T-helper 1 cell treated with Interleukin-12 subunit alpha and Interleukin-12 subunit beta and Interleukin-4 antibody, amounts not matched to agents 30 μg/mL and 1 μg/mL, for 36 hours (primary cell): Measurements from ENCODE around the gene SLC25A33.

Experiments
- H3K27ac Mint-ChIP-seq: one replicate; pipeline ENCODE4 v1.8.0; 2021; ENCODE audit warnings: mild to moderate bottlenecking, mixed read lengths
- H3K27me3 Mint-ChIP-seq: one replicate; pipeline ENCODE4 v1.8.0; 2021; ENCODE audit warnings: low read depth, mixed read lengths
- H3K36me3 Mint-ChIP-seq: one replicate; pipeline ENCODE4 v1.8.0; 2021; ENCODE audit warnings: low read depth, mixed read lengths
- H3K4me1 Mint-ChIP-seq: one replicate; pipeline ENCODE4 v1.8.0; 2021; ENCODE audit warnings: low read depth, mixed read lengths
- H3K4me3 Mint-ChIP-seq: one replicate; pipeline ENCODE4 v1.8.0; 2021; ENCODE audit warnings: mild to moderate bottlenecking, moderate library complexity, mixed read lengths
- H3K9me3 Mint-ChIP-seq: one replicate; pipeline ENCODE4 v1.8.0; 2021; ENCODE audit warnings: mixed read lengths

SLC25A33 gene

DNA sequence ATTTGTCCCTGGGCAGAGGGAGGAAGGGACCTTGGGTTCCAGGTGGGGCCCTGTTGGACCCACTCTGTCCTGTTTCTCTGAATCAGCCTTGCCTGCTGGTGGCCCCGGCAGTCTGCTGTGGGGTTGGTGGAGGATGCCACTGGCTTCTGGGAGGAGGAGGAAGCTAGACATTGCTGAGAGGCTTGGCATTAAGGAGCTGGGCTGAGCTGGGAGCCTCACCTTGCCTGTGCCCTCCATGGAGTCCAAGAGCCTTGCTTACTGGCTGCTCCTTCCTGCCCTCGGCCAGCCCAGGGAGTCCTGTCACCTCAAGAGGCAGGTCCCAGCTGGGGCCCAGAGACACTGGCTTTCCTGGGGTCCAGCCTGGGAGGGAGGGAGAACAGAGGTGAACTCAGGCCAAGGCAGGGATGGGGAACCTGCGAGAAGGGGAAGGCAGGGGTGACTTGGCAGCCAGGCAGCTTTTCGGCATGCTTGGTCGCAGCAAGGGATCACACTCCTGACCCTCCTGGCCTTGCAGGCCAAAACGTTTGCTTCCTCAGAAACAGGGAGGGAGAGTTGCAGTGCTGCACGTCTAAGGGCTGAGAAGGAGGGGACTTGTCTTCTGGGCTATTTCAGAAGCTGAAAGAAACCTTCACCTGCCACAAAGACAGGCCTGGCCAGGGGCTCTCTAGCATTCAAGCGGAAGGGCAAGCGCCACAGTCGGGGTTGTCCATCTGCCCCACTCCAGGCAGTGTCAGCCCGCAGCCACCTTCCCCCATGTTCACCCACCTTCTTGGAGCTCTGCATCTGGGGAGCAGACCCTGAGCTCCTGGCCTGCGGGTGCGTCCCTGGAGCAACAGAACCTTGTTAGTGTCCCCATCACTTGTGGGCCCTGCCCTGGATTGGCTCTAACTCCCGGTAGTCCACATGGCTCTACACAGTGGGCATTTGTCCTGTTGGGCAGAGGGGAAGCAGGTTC is 58.4 kb downstream of the SLC25A33 start:
- Mint-ChIP-seq H3K27me3 (no peaks in the 10 kb centered on the region), H3K4me1 (peaks cover 8% of the 10 kb centered on the region), H3K27ac (no peak overlapping the region), H3K4me3 (no peak overlapping the region), H3K36me3 (no peaks in the 10 kb centered on the region), H3K9me3 (no peaks in the 10 kb centered on the region)

DNA sequence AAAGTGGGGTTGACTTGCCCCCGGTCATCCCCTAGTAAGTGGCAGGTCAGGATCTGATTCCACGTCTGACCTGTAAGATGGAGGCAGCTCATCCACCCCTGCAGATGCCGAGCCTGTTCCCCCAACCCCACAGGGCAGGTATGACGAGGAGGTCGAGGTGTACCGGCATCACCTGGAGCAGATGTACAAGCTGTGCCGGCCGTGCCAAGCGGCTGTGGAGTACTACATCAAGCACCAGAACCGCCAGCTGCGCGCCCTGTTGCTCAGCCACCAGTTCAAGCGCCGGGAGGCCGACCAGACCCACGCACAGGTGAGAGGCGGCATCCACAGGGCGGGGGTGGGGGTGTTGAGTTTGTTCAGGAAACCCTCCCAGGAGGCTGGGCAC is 59.0 kb downstream of the SLC25A33 start:
- Mint-ChIP-seq H3K4me1 (peaks cover 5% of the 10 kb centered on the region), H3K4me3 (no peak overlapping the region), H3K36me3 (peaks cover 2% of the 10 kb centered on the region), H3K9me3 (no peaks in the 10 kb centered on the region), H3K27me3 (no peaks in the 10 kb centered on the region), H3K27ac (no peak overlapping the region)

DNA sequence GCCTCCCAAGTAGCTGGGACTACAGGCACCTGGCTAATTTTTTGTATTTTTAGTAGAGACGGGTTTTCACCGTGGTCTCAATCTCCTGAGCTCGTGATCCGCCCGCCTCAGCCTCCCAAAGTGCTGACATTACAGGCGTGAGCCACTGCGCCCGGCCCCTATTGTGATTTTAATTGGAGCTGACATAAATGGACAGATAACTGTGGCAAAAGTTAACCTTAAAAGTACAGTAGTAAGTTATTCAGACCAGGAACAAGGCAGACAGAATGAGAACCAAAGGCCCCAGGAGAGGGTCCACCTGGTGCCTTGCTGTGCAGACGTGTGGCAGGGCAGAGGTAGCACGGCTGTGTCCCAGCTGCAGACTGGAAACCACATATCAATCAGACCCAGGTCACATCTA is 60.5 kb downstream of the SLC25A33 start:
- H3K36me3 Mint-ChIP-seq = peaks cover 2% of the 10 kb centered on the region
- no peak overlapping the region for H3K27ac Mint-ChIP-seq
- H3K4me3 Mint-ChIP-seq = no peak overlapping the region
- H3K4me1 Mint-ChIP-seq = no peaks in the 10 kb centered on the region
- no peaks in the 10 kb centered on the region for H3K9me3 Mint-ChIP-seq
- H3K27me3 Mint-ChIP-seq = no peaks in the 10 kb centered on the region

DNA sequence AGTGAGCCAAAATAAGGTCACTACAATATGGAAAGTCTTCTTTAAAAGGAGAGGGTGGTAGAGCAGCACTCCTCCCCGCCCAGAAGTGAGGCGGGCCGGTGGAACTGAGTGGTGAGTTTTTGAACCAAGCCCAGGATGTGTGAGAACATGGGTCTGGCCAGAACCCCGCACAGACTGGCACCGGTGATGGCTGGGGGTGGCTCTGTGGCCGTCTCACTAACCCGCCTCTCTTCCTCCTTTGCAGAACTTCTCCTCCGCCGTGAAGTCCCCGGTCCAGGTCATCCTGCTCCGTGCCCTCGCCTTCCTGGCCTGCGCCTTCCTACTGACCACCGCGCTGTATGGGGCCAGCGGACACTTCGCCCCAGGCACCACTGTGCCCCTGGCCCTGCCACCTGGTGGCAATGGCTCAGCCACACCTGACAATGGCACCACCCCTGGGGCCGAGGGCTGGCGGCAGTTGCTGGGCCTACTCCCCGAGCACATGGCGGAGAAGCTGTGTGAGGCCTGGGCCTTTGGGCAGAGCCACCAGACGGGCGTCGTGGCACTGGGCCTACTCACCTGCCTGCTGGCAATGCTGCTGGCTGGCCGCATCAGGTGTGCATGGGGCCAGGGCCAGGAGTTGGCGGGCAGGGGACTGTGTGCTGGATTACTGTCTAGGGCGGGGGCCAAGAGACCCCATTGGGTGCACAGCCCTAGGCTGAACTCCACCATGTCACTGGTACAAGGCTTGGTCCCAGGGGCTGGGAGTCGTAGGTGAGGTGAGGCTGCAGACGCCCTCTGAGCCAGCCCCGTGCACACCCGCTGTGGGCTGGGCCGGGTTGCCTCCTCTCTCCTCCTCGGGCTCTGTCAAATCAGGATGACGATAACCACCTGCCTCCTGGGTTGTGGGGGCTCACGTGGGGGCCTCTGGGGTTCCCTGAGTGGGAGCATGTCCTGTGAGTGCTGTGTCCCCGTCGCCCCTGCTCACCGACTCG is 61.9 kb downstream of the SLC25A33 start:
- H3K9me3 Mint-ChIP-seq = no peaks in the 10 kb centered on the region
- no peak overlapping the region for H3K27ac Mint-ChIP-seq
- H3K4me3 Mint-ChIP-seq = no peak overlapping the region
- no peaks in the 10 kb centered on the region for H3K4me1 Mint-ChIP-seq
- H3K36me3 Mint-ChIP-seq = peaks cover 2% of the 10 kb centered on the region
- H3K27me3 Mint-ChIP-seq = no peaks in the 10 kb centered on the region

DNA sequence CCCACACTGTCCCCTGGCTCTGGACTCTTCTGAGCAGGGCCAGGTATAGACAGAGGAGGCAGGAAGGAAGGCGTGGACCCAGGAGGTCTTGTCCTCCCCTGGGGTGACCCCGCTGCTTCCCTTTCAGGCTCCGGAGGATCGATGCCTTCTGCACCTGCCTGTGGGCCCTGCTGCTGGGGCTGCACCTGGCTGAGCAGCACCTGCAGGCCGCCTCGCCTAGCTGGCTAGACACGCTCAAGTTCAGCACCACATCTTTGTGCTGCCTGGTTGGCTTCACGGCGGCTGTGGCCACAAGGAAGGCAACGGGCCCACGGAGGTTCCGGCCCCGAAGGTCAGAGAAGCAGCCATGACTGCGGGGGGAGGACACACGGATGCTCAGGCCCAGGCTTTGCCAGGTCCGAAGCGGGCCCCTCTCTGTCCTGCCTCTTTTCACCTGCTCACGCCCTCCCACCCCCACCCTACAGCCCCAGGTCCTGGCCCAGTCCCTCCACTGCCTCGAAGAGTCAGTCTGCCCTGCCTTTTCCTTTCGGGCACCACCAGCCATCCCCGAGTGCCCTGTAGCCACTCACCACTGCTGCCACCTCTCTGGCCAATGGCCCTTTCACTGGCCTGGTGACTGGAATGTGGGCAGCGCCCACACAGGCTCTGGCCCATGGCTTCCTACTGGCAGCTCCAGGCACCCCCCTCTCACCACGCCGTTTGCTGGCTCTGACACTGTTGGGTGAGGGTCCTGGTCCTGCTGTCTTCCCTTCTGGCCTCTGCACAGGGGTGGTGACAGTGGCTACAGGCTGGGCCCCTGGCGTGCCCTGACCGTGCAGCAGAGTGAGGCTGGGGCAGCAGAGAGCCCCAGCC is 62.9 kb downstream of the SLC25A33 start:
- Mint-ChIP-seq H3K27me3 (no peaks in the 10 kb centered on the region), H3K36me3 (peaks cover 2% of the 10 kb centered on the region), H3K9me3 (no peaks in the 10 kb centered on the region), H3K4me3 (no peak overlapping the region), H3K4me1 (no peaks in the 10 kb centered on the region), H3K27ac (no peak overlapping the region)

DNA sequence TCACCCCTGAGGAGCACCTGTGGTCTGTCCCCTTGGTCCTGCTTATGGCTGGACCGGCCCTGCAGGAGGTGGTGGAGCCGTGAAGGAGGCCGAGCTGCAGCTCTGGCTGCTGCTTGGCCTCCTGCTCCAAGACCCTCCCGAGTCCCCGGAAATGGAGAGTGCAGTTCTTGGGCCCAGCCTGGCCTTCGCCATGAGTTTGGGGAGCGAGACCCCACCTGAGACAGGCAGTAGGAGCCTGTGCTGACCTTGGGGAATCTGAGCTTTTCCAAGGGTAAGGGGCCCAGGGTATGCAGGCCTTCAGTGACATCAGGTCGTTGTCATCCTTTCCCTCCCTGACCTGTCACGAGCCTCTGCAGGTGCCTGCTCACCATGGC is 63.5 kb downstream of the SLC25A33 start:
- Mint-ChIP-seq H3K9me3 (no peaks in the 10 kb centered on the region), H3K4me1 (no peaks in the 10 kb centered on the region)

DNA sequence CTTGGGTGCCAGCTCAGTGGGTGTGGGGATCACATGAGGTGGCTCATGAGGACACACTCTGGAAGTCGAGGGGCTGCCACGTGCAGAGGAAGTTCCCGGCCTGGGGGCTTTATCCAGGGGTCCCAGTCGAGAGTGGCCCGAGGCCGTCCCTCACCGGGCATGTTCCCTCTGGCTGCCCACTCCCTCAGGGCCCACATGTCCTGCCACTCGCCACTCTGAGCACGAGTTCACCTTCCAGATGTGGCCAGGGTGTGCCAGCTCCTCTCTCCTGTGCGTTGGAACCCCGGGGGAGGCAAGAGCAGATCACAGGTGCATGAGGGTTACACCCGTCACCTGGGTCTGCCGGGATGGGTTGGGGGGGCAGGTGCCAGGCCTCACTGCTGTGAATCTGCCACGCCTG is 64.0 kb downstream of the SLC25A33 start:
- peaks cover 2% of the 10 kb centered on the region for H3K36me3 Mint-ChIP-seq
- no peak overlapping the region for H3K4me3 Mint-ChIP-seq
- no peak overlapping the region for H3K27ac Mint-ChIP-seq

More for the DNA sequence above, 63.5 kb downstream of the SLC25A33 start:
- Mint-ChIP-seq H3K36me3 (peaks cover 2% of the 10 kb centered on the region), H3K4me3 (no peak overlapping the region), H3K27ac (no peak overlapping the region), H3K27me3 (no peaks in the 10 kb centered on the region)

DNA sequence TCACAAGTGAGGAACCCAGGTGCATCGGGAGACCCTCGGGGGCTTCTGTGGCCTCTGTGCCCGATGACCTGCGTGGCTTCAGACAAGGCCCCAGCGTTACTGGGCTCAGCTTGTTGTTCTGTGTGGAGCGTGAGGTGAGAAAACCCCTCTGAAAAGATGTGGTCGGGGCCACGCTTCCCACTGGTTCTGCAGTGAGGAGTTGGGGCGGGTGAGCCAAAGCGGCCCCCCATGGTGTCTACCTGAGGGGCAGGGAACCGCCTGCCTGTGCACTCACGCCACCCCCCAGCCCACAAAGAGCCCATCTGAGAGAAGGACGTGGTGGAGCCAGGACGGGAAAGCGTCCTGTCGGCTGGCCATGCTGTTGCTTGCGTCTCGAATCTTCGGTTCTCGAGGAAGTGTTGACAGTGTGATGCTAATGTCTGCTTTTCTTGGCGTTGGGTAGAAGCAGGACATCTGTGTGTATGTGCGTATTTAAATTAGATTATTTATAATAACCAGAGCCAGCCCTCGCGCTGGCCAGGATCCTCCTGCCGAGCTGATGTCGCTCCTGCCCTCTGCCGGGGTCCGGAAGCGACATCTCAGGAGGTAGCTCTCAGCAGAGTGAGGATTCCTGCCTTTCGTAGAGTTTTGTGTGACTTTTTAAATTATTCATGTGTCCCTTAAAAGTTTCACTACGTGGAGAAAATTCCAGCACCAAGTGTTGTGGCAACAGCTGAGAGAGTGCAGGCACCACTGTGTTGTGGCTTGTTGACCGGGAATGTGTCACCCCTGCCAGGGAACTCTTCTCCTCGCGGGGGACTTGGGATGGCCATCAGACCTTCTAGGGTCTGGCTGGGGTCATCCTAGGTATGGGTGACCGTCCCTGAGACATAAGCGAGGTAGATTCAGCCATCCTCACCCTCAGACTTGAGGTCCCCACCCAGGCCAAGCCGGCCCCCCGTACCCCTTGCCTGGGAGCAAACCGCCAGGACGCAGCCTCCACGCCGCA is 64.8 kb downstream of the SLC25A33 start:
- Mint-ChIP-seq H3K9me3 (no peaks in the 10 kb centered on the region), H3K27ac (no peak overlapping the region), H3K27me3 (no peaks in the 10 kb centered on the region), H3K36me3 (peaks cover 3% of the 10 kb centered on the region), H3K4me1 (no peaks in the 10 kb centered on the region), H3K4me3 (no peak overlapping the region)

More for the DNA sequence above, 64.0 kb downstream of the SLC25A33 start:
- H3K9me3 Mint-ChIP-seq = no peaks in the 10 kb centered on the region
- H3K27me3 Mint-ChIP-seq = no peaks in the 10 kb centered on the region
- no peaks in the 10 kb centered on the region for H3K4me1 Mint-ChIP-seq

DNA sequence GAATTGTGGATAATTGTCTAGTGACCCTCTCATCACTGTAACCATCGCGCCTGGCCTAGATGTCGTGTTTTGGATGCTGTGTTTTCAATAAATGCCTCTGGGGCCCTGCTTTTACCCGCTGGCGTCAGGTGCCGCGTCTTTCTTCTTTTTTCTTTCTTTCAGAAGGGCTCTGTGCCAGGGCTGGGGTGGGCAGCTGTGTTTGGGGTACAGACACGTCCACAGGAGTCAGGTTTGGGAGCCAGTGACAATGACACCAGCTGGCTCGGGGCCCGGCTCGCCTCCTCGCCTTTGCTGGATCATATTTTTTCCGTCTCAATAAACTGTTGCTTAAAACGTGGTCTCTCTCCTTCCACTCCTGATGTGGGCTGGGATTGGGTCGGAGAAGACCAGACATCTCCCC is 65.6 kb downstream of the SLC25A33 start:
- Mint-ChIP-seq H3K4me3 (no peak overlapping the region), H3K27ac (no peak overlapping the region), H3K9me3 (no peaks in the 10 kb centered on the region), H3K36me3 (peaks cover 3% of the 10 kb centered on the region), H3K27me3 (no peaks in the 10 kb centered on the region), H3K4me1 (no peaks in the 10 kb centered on the region)

DNA sequence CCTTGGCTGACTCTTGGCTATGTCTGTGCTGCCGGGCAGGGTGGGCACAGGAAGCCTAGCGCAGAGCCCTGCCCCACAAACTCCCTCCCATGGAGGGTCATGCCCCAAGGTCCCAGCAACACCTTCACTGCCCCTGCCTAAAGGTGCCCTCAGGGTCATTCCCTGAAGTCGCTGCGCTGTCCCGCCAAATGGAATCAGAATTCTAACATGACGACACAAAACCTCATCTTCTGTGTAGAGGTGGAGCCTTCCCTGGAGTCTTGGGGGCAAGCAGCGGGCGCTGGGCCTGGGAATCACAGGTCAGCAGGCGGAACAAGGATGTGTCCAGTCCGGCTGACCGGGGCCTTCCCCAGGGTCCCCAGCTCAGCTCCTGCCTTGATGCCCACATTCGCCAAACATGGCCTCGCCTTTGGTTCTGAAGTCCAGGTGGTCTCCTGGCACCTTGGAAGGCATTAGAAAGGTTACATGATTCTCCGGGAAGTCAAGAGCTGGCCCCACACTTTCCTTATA is 66.7 kb downstream of the SLC25A33 start:
- Mint-ChIP-seq H3K27ac (no peak overlapping the region), H3K4me1 (no peaks in the 10 kb centered on the region), H3K36me3 (peaks cover 3% of the 10 kb centered on the region), H3K4me3 (no peak overlapping the region), H3K9me3 (no peaks in the 10 kb centered on the region), H3K27me3 (no peaks in the 10 kb centered on the region)

DNA sequence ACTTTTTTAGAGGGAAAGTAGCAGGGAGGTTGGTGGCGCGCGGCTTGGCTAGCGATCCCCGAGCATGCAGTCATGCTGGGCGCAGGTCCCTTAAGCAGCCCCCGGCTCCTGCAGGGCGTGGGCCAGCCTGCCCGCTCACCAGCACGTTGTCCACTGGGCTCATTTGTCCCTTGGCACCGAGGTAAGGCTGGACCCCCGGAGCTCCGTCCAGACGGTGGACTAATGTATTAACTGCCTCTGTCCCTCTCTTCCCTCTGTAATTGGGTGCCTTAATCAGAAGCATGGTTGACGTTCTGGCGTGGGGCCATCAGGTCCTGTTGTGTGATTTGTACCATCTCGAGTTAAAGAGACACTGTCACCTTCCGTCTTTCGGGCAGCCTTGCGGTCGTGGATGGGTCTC is 67.2 kb downstream of the SLC25A33 start:
- no peaks in the 10 kb centered on the region for H3K27me3 Mint-ChIP-seq
- peaks cover 3% of the 10 kb centered on the region for H3K36me3 Mint-ChIP-seq
- H3K9me3 Mint-ChIP-seq = no peaks in the 10 kb centered on the region
- no peaks in the 10 kb centered on the region for H3K4me1 Mint-ChIP-seq
- no peak overlapping the region for H3K27ac Mint-ChIP-seq
- no peak overlapping the region for H3K4me3 Mint-ChIP-seq

DNA sequence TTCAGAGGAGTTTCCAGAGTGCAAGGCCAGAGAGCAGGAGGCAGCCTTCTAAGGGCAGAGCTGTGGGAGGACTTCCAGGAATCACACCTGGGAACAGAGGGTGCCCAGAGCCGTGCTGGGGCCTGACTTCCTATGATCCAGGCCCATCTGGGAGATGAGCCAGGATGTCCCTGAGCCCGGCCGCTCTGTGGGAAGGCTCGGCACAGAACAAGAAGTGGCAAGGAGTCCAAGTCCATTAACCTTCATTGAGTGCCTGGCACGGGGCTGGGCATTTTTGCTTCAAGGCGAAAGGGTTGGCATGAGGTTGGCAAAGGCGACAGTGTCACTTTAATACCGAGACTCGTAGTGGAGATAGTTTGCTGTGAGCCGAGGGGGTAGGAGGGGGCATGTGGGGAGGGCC is 67.7 kb downstream of the SLC25A33 start:
- Mint-ChIP-seq H3K36me3 (peaks cover 3% of the 10 kb centered on the region), H3K27ac (no peak overlapping the region), H3K9me3 (no peaks in the 10 kb centered on the region), H3K4me3 (no peak overlapping the region), H3K4me1 (no peaks in the 10 kb centered on the region), H3K27me3 (no peaks in the 10 kb centered on the region)

DNA sequence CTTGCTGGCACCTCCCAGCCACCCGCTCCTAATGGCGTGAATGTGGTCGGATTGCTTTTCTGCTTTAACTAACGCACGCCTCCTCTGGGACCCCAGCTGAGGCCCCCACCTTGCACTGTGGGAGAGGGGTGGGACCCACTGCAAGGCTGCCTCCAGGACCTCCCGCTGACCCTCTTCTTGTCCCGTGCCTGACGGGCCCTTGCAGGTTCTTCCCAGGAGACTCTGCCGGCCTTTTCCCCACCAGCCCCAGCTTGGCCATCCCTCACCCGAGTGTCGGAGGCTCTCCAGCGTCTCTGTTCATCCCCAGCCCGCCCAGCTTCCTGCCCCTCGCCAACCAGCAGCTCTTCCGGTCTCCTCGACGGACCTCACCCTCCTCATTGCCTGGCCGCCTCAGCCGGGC is 68.1 kb downstream of the SLC25A33 start:
- no peaks in the 10 kb centered on the region for H3K27me3 Mint-ChIP-seq
- no peaks in the 10 kb centered on the region for H3K9me3 Mint-ChIP-seq
- H3K4me1 Mint-ChIP-seq = no peaks in the 10 kb centered on the region
- H3K36me3 Mint-ChIP-seq = peaks cover 3% of the 10 kb centered on the region
- H3K4me3 Mint-ChIP-seq = no peak overlapping the region
- no peak overlapping the region for H3K27ac Mint-ChIP-seq
